ENCODE data around the gene KISS1R.

DNA sequence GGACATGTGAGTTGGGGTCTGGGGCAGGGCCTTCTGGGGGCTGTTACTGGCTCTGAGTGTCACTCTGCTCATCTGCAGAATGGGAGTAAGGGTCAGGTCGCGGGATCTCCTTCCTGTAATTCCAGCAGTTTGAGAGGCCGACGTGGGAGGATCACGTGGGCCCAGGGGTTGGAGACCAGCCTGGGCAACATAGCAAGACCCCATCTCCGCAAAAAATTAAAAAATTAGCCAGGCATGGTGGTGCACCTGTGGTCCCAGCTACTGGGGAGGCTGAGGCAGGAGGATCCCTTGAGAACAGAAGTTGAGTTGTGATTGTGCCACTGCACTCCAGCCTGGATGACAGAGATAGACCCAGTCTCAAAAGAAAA is 12.7 kb downstream of the KISS1R start:
- no peak for TF ChIP-seq SNAI2 (CRISPR knock-in tag; IDR thresholded peaks at IDR 0.05)
- TF ChIP-seq, protein P1, sequence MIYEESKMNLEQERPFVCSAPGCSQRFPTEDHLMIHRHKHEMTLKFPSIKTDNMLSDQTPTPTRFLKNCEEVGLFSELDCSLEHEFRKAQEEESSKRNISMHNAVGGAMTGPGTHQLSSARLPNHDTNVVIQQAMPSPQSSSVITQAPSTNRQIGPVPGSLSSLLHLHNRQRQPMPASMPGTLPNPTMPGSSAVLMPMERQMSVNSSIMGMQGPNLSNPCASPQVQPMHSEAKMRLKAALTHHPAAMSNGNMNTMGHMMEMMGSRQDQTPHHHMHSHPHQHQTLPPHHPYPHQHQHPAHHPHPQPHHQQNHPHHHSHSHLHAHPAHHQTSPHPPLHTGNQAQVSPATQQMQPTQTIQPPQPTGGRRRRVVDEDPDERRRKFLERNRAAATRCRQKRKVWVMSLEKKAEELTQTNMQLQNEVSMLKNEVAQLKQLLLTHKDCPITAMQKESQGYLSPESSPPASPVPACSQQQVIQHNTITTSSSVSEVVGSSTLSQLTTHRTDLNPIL (CRISPR knock-in tag; IDR thresholded peaks at IDR 0.05; ENCODE audit: low read depth) = no peak
- no peak for TF ChIP-seq TCF4 (CRISPR knock-in tag; IDR thresholded peaks at IDR 0.05; ENCODE audit: borderline replicate concordance)
- TF ChIP-seq, protein P2, sequence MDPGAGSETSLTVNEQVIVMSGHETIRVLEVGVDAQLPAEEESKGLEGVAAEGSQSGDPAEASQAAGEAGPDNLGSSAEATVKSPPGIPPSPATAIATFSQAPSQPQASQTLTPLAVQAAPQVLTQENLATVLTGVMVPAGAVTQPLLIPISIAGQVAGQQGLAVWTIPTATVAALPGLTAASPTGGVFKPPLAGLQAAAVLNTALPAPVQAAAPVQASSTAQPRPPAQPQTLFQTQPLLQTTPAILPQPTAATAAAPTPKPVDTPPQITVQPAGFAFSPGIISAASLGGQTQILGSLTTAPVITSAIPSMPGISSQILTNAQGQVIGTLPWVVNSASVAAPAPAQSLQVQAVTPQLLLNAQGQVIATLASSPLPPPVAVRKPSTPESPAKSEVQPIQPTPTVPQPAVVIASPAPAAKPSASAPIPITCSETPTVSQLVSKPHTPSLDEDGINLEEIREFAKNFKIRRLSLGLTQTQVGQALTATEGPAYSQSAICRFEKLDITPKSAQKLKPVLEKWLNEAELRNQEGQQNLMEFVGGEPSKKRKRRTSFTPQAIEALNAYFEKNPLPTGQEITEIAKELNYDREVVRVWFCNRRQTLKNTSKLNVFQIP (CRISPR knock-in tag; IDR thresholded peaks at IDR 0.05; ENCODE audit: borderline replicate concordance, low read depth) = no peak
- no peak for TF ChIP-seq OSR1 (CRISPR knock-in tag; IDR thresholded peaks at IDR 0.05)
- TF ChIP-seq GLIS3 (CRISPR knock-in tag; IDR thresholded peaks at IDR 0.05) = no peak
- TF ChIP-seq, protein P3, sequence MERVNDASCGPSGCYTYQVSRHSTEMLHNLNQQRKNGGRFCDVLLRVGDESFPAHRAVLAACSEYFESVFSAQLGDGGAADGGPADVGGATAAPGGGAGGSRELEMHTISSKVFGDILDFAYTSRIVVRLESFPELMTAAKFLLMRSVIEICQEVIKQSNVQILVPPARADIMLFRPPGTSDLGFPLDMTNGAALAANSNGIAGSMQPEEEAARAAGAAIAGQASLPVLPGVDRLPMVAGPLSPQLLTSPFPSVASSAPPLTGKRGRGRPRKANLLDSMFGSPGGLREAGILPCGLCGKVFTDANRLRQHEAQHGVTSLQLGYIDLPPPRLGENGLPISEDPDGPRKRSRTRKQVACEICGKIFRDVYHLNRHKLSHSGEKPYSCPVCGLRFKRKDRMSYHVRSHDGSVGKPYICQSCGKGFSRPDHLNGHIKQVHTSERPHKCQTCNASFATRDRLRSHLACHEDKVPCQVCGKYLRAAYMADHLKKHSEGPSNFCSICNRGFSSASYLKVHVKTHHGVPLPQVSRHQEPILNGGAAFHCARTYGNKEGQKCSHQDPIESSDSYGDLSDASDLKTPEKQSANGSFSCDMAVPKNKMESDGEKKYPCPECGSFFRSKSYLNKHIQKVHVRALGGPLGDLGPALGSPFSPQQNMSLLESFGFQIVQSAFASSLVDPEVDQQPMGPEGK (CRISPR knock-in tag; IDR thresholded peaks at IDR 0.05; ENCODE audit: borderline replicate concordance) = no peak
- no peak for TF ChIP-seq PPARA (CRISPR knock-in tag; IDR thresholded peaks at IDR 0.05; ENCODE audit: borderline replicate concordance)
- TF ChIP-seq ZFP3 (CRISPR knock-in tag; IDR thresholded peaks at IDR 0.05) = no peak
- TF ChIP-seq ZC3H10 (CRISPR knock-in tag; IDR thresholded peaks at IDR 0.05) = no peak
- TF ChIP-seq ARNTL (CRISPR knock-in tag; IDR thresholded peaks at IDR 0.05; ENCODE audit: borderline replicate concordance, low read depth) = no peak

Data from SK-N-SH treated with all-trans-retinoic acid at 6 μM for 48 hours (cell line).